ENCODE results near the gene ANKS1B. TPM values are rescaled to one million over a fixed set of nuclear protein-coding genes. Genes with fewer than 3 reads are reported as not detected.

Gene ANKS1B
- total RNA-seq, 2 donors from 2014 or later: 45.5 to 65.9 TPM

DNA sequence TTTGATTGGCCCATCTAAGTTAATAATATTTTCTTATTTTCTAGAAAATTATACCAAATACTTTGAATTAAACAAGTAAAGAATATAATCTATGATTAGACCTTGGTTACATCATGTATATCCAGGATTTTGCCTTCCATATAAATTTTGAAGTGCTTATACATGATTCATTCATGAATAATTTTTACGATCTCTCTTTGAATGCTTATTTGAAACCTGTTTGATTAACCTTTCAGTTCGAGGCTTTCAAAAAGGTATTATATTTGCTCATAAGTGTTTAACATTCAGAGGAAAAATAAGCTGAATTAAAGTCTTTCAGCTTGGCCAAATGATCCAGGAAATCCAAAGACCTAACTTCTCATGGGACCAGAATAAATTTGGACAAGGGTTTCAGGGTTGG is 832.4 kb downstream of the ANKS1B start:
- Histone ChIP-seq H3K4me1 (ENCODE audit: control insufficient read depth in 1 of 2, low read depth in 2 of 2) (peaks cover 3 to 6% of the 10 kb centered on the region in 2 donors), H3K4me3 (no peak overlapping the region), H3K27ac (no peak overlapping the region), H3K27me3 (replicated peaks; ENCODE audit: insufficient read depth) (no peaks in the 10 kb centered on the region), H3K36me3 (no peaks in the 10 kb centered on the region), H3K9me3 (no peaks in the 10 kb centered on the region)
- TF ChIP-seq, protein P1, sequence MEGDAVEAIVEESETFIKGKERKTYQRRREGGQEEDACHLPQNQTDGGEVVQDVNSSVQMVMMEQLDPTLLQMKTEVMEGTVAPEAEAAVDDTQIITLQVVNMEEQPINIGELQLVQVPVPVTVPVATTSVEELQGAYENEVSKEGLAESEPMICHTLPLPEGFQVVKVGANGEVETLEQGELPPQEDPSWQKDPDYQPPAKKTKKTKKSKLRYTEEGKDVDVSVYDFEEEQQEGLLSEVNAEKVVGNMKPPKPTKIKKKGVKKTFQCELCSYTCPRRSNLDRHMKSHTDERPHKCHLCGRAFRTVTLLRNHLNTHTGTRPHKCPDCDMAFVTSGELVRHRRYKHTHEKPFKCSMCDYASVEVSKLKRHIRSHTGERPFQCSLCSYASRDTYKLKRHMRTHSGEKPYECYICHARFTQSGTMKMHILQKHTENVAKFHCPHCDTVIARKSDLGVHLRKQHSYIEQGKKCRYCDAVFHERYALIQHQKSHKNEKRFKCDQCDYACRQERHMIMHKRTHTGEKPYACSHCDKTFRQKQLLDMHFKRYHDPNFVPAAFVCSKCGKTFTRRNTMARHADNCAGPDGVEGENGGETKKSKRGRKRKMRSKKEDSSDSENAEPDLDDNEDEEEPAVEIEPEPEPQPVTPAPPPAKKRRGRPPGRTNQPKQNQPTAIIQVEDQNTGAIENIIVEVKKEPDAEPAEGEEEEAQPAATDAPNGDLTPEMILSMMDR (IDR thresholded peaks at IDR 0.05): no peak
- ATAC-seq (ENCODE audit: insufficient number of reproducible peaks, low FRiP score, low read depth): no peak
- no peak for DNase-seq (ENCODE audit: low spot score)

DNA sequence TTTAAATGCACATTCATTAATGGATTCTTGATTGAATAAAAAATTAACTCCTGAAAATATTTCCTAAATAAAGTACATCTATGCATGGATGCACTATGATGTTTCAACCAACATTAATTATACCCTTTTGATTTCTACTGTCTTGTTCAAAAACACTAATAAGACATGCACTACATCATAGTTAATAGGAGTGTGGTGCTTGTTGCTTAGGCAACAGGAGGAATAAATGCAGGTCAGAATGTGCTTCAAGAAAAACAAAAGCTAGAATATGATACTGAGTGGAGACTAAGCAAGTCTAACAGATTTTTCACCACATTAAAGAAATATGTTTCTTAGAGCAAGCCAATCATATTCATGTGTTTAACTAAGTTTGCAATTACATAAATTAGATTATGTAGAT is 833.0 kb downstream of the ANKS1B start:
- H3K36me3 ChIP-seq: no peaks in the 10 kb centered on the region
- no peak for ATAC-seq (ENCODE audit: insufficient number of reproducible peaks, low FRiP score, low read depth)
- TF ChIP-seq, protein P1 (IDR thresholded peaks at IDR 0.05): no peak
- H3K9me3 ChIP-seq: no peaks in the 10 kb centered on the region
- H3K4me3 ChIP-seq: no peak overlapping the region
- DNase-seq (ENCODE audit: low spot score): no peak
- no peaks in the 10 kb centered on the region for H3K27me3 ChIP-seq (replicated peaks; ENCODE audit: insufficient read depth)
- peaks cover 3 to 6% of the 10 kb centered on the region in 2 donors for H3K4me1 ChIP-seq (ENCODE audit: control insufficient read depth in 1 of 2, low read depth in 2 of 2)
- no peak overlapping the region for H3K27ac ChIP-seq

DNA sequence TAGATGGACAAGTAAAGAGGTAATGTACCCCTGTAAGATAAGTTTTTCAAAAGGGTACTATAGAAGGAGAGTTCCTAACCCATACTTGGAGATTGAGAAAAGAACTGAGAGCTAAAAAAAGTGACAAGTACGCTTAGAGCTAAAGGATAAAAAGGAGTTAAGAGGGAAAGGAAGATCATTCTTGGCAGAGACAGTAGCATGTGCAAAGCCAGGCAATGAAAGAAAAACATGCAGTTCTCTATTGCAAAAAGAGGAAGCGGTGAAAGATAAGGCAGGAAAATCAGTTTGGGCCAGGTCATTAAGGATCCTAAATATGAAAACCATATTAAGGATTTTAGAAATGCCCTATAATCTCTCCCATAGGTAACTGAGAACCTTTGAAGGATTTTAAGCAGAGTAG is 837.6 kb downstream of the ANKS1B start:
- TF ChIP-seq, protein P1 (IDR thresholded peaks at IDR 0.05): no peak
- DNase-seq (ENCODE audit: low spot score): no peak
- H3K4me3 ChIP-seq: no peak overlapping the region
- peaks cover 0 to 3% of the 10 kb centered on the region in 2 donors for H3K4me1 ChIP-seq (ENCODE audit: control insufficient read depth in 1 of 2, low read depth in 2 of 2)
- H3K27me3 ChIP-seq (replicated peaks; ENCODE audit: insufficient read depth): no peaks in the 10 kb centered on the region
- H3K36me3 ChIP-seq: no peaks in the 10 kb centered on the region
- no peak overlapping the region for H3K27ac ChIP-seq
- ATAC-seq (ENCODE audit: insufficient number of reproducible peaks, low FRiP score, low read depth): no peak
- no peaks in the 10 kb centered on the region for H3K9me3 ChIP-seq

DNA sequence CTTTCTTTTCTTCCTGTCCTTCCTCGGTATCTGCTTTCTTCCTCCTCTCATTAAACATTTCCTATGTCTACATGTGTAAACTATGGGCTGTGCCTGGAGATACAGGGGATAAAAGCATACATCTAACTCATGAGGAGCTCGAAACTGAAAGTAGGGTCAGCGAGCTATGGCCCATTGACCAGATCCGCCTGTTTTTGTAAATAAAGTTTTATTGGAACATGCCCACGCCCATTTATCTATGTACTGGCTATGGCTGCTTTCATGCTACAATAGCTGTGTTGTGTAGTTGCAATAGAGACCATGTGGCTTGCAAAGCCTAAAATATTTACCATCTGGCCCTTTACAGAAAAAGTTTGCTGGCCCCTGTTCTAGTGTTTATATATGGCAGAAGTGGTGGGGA is 838.0 kb downstream of the ANKS1B start:
- Histone ChIP-seq H3K4me3 (no peak overlapping the region), H3K27me3 (replicated peaks; ENCODE audit: insufficient read depth) (no peaks in the 10 kb centered on the region), H3K36me3 (no peaks in the 10 kb centered on the region), H3K4me1 (ENCODE audit: control insufficient read depth in 1 of 2, low read depth in 2 of 2) (peaks cover 0 to 3% of the 10 kb centered on the region in 2 donors), H3K9me3 (no peaks in the 10 kb centered on the region), H3K27ac (no peak overlapping the region)
- ATAC-seq (ENCODE audit: insufficient number of reproducible peaks, low FRiP score, low read depth) (no peak), DNase-seq (ENCODE audit: low spot score) (no peak)
- TF ChIP-seq, protein P1 (IDR thresholded peaks at IDR 0.05): no peak

DNA sequence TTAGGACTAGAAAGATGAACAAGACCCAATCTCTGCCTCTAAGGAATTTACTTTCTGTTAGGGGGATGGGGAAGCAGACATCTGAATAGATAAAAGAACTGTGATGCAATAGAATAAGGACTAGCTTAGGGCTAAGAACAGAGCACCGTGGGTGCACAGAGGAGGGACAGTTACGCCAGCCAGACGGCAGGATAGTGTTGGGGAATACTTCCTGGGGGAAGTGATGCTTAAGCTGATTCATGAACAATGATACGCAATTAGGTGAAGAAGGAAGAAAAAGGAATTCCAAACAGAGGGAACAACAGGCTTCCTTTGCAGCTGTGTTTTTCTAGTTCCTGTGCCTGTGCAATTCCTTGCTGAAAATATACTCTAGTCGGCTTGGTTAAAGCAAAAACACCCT is 838.6 kb downstream of the ANKS1B start:
- peaks cover 0 to 3% of the 10 kb centered on the region in 2 donors for H3K4me1 ChIP-seq (ENCODE audit: control insufficient read depth in 1 of 2, low read depth in 2 of 2)
- H3K27ac ChIP-seq: no peak overlapping the region
- ATAC-seq (ENCODE audit: insufficient number of reproducible peaks, low FRiP score, low read depth): no peak
- no peaks in the 10 kb centered on the region for H3K27me3 ChIP-seq (replicated peaks; ENCODE audit: insufficient read depth)
- H3K36me3 ChIP-seq: no peaks in the 10 kb centered on the region
- TF ChIP-seq, protein P1 (IDR thresholded peaks at IDR 0.05): no peak
- no peak overlapping the region for H3K4me3 ChIP-seq
- no peaks in the 10 kb centered on the region for H3K9me3 ChIP-seq
- DNase-seq (ENCODE audit: low spot score): no peak
